B cell (primary cell): ENCODE data around the gene MPZL1. TPM values are rescaled to one million over a fixed set of nuclear protein-coding genes. Genes with fewer than 3 reads are reported as not detected.

ENCODE experiments used
- ATAC-seq: fragments of 200-7000 bp; cut with Tn5 transposase; one replicate; pipeline ENCODE4 v1.10.0; 2021; ENCODE audit warnings: low read depth, mild to moderate bottlenecking, moderate number of reproducible peaks, moderate library complexity
- CTCF ChIA-PET: fragments of 350-600 bp; sonication (Branson Sonifier 250); formaldehyde crosslinking; loops from one replicate; lab custom pipeline; 2021; ENCODE audit warnings: antibody characterized with exemption, inconsistent platforms; lab: Charles Lee
- POLR2A ChIA-PET: fragments of 350-600 bp; sonication (Branson Sonifier 250); formaldehyde crosslinking; loops from one replicate; lab custom pipeline; 2021; ENCODE audit warnings: antibody characterized with exemption; lab: Charles Lee
- DNase-seq: peaks from one replicate; pipeline ENCODE4 v3.0.0; 2013
- H2AFZ ChIP-seq: 2 replicates; pipeline ENCODE4 v1.6.1; 2012; ENCODE audit warnings: mild to moderate bottlenecking, low read depth, low read length; ENCODE audit not compliant: insufficient read depth, poor library complexity, severe bottlenecking
- H3K27ac ChIP-seq, 2 donors: 1 replicate in 1 of 2; 2 replicates in 1 of 2; pipeline ENCODE4 v1.5.1; 2012 to 2013; ENCODE audit warnings: low read length in 2 of 2, mild to moderate bottlenecking in 2 of 2, moderate library complexity in 1 of 2
- H3K27me3 ChIP-seq, 4 experiments: fragments of 200-600 bp in 1 of 4; sonication (generic) in 1 of 4; replicated peaks in 1 of 4; 1 replicate in 2 of 4; 2 replicates in 2 of 4; pipeline versions ENCODE4 v1.6.1 to v1.7.0; 2013 to 2016; ENCODE audit warnings: low read length in 3 of 4, mild to moderate bottlenecking in 2 of 4, mixed read lengths in 1 of 4, moderate library complexity in 1 of 4; ENCODE audit not compliant: insufficient read depth in 4 of 4, control insufficient read depth in 3 of 4; ENCODE audit errors: control extremely low read depth in 1 of 4
- H3K36me3 ChIP-seq, 2 experiments: replicated peaks in 1 of 2; 1 replicate in 1 of 2; 2 replicates in 1 of 2; pipeline versions ENCODE4 v1.6.1 to v1.7.1; 2013; ENCODE audit warnings: low read length in 1 of 2; ENCODE audit not compliant: insufficient read depth in 2 of 2, control insufficient read depth in 1 of 2; ENCODE audit errors: control extremely low read depth in 1 of 2, extremely low read depth in 1 of 2
- H3K4me1 ChIP-seq, 2 donors: fragments of 200-600 bp in 1 of 2; sonication (generic) in 1 of 2; 1 replicate in 1 of 2; 2 replicates in 1 of 2; pipeline versions ENCODE4 v1.5.1 to v1.6.1; 2013 to 2017; ENCODE audit warnings: low read length in 2 of 2; ENCODE audit not compliant: control insufficient read depth in 2 of 2, insufficient read depth in 2 of 2
- H3K4me2 ChIP-seq: replicated peaks from 2 replicates; pipeline ENCODE3; 2012; ENCODE audit warnings: mild to moderate bottlenecking, low read depth, low read length; ENCODE audit not compliant: poor library complexity, severe bottlenecking
- H3K4me3 ChIP-seq, 5 experiments: fragments of 200-600 bp in 1 of 5; sonication (generic) in 1 of 5; 1 replicate in 3 of 5; 2 replicates in 2 of 5; pipeline versions ENCODE4 v1.5.1 to v1.7.0; 2011 to 2016; ENCODE audit warnings: low read length in 4 of 5, mild to moderate bottlenecking in 4 of 5, low read depth in 2 of 5, control low read depth in 1 of 5, moderate library complexity in 1 of 5; ENCODE audit not compliant: insufficient read depth in 1 of 5; ENCODE audit errors: control extremely low read depth in 1 of 5, extremely low read depth in 1 of 5
- H3K79me2 ChIP-seq: fragments of 200-600 bp; sonication (generic); one replicate; pipeline ENCODE4 v1.6.0; 2016; ENCODE audit warnings: low read length; ENCODE audit not compliant: control insufficient read depth, insufficient read depth
- H3K9ac ChIP-seq: fragments of 200-600 bp; sonication (generic); 2 replicates; pipeline ENCODE4 v1.6.1; 2017; ENCODE audit warnings: mild to moderate bottlenecking, low read length, moderate library complexity
- H3K9me3 ChIP-seq, 3 donors: one replicate each; pipeline versions ENCODE4 v1.6.1 to v1.7.1; 2013; ENCODE audit warnings: low read length in 2 of 3; ENCODE audit not compliant: control insufficient read depth in 2 of 3, insufficient read depth in 1 of 3; ENCODE audit errors: control extremely low read depth in 1 of 3
- H4K20me1 ChIP-seq: 2 replicates; pipeline ENCODE4 v1.6.0; 2012; ENCODE audit warnings: mild to moderate bottlenecking, low read length; ENCODE audit not compliant: insufficient read depth, control insufficient read depth, poor library complexity, severe bottlenecking
- H3K27ac Mint-ChIP-seq: one replicate; pipeline ENCODE4 v1.8.0; 2021; ENCODE audit warnings: mixed read lengths
- H3K27me3 Mint-ChIP-seq: one replicate; pipeline ENCODE4 v1.8.0; 2021; ENCODE audit warnings: mixed read lengths
- H3K4me1 Mint-ChIP-seq: one replicate; pipeline ENCODE4 v1.8.0; 2021; ENCODE audit warnings: mixed read lengths
- H3K4me3 Mint-ChIP-seq: one replicate; pipeline ENCODE4 v1.8.0; 2021; ENCODE audit warnings: mixed read lengths
- H3K9me3 Mint-ChIP-seq: one replicate; pipeline ENCODE4 v1.8.0; 2022; ENCODE audit warnings: mixed read lengths; ENCODE audit not compliant: insufficient read depth
- CTCF ChIP-seq: fragments of 200-600 bp; IDR thresholded peaks from one replicate; pipeline ENCODE4 v1.8.0; 2022; ENCODE audit warnings: antibody characterized with exemption, mild to moderate bottlenecking
- EZH2 ChIP-seq: IDR thresholded peaks from 2 replicates; pipeline ENCODE4 v1.6.1; 2012; ENCODE audit warnings: borderline replicate concordance, low read depth, mild to moderate bottlenecking, moderate library complexity, low read length; ENCODE audit not compliant: insufficient read depth, poor library complexity, severe bottlenecking
- WGBS: methylation state at CpG from one replicate; pipeline ENCODE4 v1.1.5; 2013; ENCODE audit warnings: missing lambda C conversion rate; ENCODE audit not compliant: insufficient coverage; 5-methylcytosine and 5-hydroxymethylcytosine counted together
- intact Hi-C: fragments of 100-400 bp; cut with micrococcal nuclease; formaldehyde crosslinking; loops from one replicate; pipeline ENCODE4 v1.10.0; 2022
- polyA plus RNA-seq: library from polyadenylated mRNA; depleted of rRNA; stranded (reverse); fragments of >200 nt; gene quantifications from 2 replicates; pipeline ENCODE4 v1.2.3, GENCODE V29; 2012
- total RNA-seq, 2 donors: library from RNA; stranded (reverse); fragments of 120-200 nt in 1 of 2; gene quantifications; 1 replicate in 1 of 2; 2 replicates in 1 of 2; pipeline versions ENCODE4 v1.2.3 to v1.2.4, GENCODE V29; 2013 to 2022

Gene MPZL1
- total and polyA plus RNA-seq, 2 donors (not counting 1 experiment from before 2014, with no cell fraction given): 15.4 to 27.7 TPM

GRCh38 chr1:167714439-167715156 lies 7.2 kb upstream of the MPZL1 start:
- CTCF ChIA-PET: interaction anchor here (0.6 to 2.9 kb wide), 20 partner anchors 8 to 494 kb away, joined by 3 to 44 read pairs (median 6); partner anchors contain the start of gene POU2F1
- WGBS: under 1% methylated on average over 49 of the region's 50 CpGs
- DNase-seq (peak; percentile 93), ATAC-seq (peak; percentile 54)
- H3K27ac Mint-ChIP-seq: peak overlapping the region; percentile 98
- H3K27me3 Mint-ChIP-seq: no peaks in the 10 kb centered on the region
- peak overlapping the region; percentile 93 for H3K4me3 Mint-ChIP-seq
- Histone ChIP-seq H3K4me1 (peaks cover 36 to 40% of the 10 kb centered on the region in 2 donors), H3K4me3 (peak overlapping the region; percentile 80 to 94 (median 85)), H3K27me3 (no peaks in the 10 kb centered on the region), H3K36me3 (no peaks in the 10 kb centered on the region), H3K9me3 (peaks cover 0 to 3% (median 1%) of the 10 kb centered on the region in 3 donors), H3K9ac (peak overlapping the region; percentile 92), H3K27ac (peak overlapping the region; percentile 12 to 54), H4K20me1 (peaks cover 3% of the 10 kb centered on the region), H3K4me2 (peak overlapping the region; percentile 97), H3K79me2 (no peaks in the 10 kb centered on the region), H2AFZ (peak overlapping the region; percentile 93)
- intact Hi-C loops: loop anchor here (1.0 to 10.0 kb wide), 7 partner anchors 98 to 837 kb away; partner anchors contain the start of genes CREG1, DCAF6, MPC2 and POU2F1
- POLR2A ChIA-PET: interaction anchor here (0.6 to 2.5 kb wide), 12 partner anchors 9 to 875 kb away, joined by 3 to 11 read pairs (median 3); partner anchors contain the start of genes POGK and RCSD1
- no peak for TF ChIP-seq EZH2
- no peak for TF ChIP-seq CTCF
- peaks cover 42% of the 10 kb centered on the region for H3K4me1 Mint-ChIP-seq
- no peaks in the 10 kb centered on the region for H3K9me3 Mint-ChIP-seq
